Upper lobe of right lung (tissue), 1 donor: Measurements from ENCODE around the gene APBB2. TPM values are rescaled to one million over a fixed set of nuclear protein-coding genes. Genes with fewer than 3 reads are reported as not detected.
A peak's percentile ranks its signal among the peaks of the same experiment; 100 is the strongest.

ENCODE experiments used
- ATAC-seq: fragments of 200-7000 bp; cut with Tn5 transposase; one replicate; pipeline ENCODE4 v1.9.1; 2020; ENCODE audit warnings: mild to moderate bottlenecking, moderate library complexity
- DNase-seq: peaks from one replicate; pipeline ENCODE4 v3.0.0-alpha.2; 2020
- H3K27ac ChIP-seq: fragments of 200-600 bp; one replicate; pipeline ENCODE4 v1.8.0; 2022
- H3K27me3 ChIP-seq: fragments of 200-600 bp; one replicate; pipeline ENCODE4 v1.8.0; 2022; ENCODE audit warnings: mild to moderate bottlenecking
- H3K36me3 ChIP-seq: fragments of 200-600 bp; one replicate; pipeline ENCODE4 v1.8.0; 2022
- H3K4me1 ChIP-seq: fragments of 200-600 bp; one replicate; pipeline ENCODE4 v1.8.0; 2022
- H3K4me3 ChIP-seq: fragments of 200-600 bp; one replicate; pipeline ENCODE4 v1.8.0; 2022; ENCODE audit warnings: mild to moderate bottlenecking
- H3K9me3 ChIP-seq: fragments of 200-600 bp; one replicate; pipeline ENCODE4 v1.8.0; 2022
- CTCF ChIP-seq: fragments of 200-600 bp; IDR thresholded peaks from one replicate; pipeline ENCODE4 v1.8.0; 2022; ENCODE audit warnings: antibody characterized with exemption
- intact Hi-C: fragments of 100-400 bp; cut with DNase I; formaldehyde crosslinking; loops from one replicate; pipeline ENCODE4 v1.11.0; 2022
- total RNA-seq: library from RNA; stranded (reverse); fragmentation: NEBNext Ultra II Directional; extraction: Animal tissue kit (Norgen Biotek cat#: 25700); gene quantifications from one replicate; pipeline ENCODE4 v1.2.1, GENCODE V29; 2021
- donor health status: DM: no; HTN: yes; CAD: no; lungs with severe emphysema.

Gene APBB2
- total RNA-seq, 1 donor from 2014 or later: 88.2 TPM

GRCh38 chr4:41079881-41080560, 134.3 kb downstream of the APBB2 start:
- TF ChIP-seq CTCF: no peak
- intact Hi-C loops: no loop called here
- Histone ChIP-seq H3K9me3 (no peaks in the 10 kb centered on the region), H3K27ac (no peak overlapping the region), H3K4me1 (peaks cover 13% of the 10 kb centered on the region), H3K36me3 (no peaks in the 10 kb centered on the region), H3K27me3 (no peaks in the 10 kb centered on the region), H3K4me3 (no peak overlapping the region)
- DNase-seq (no peak), ATAC-seq (no peak)

GRCh38 chr4:41077628-41078027, 136.7 kb downstream of the APBB2 start:
- Histone ChIP-seq H3K4me3 (no peak overlapping the region), H3K4me1 (peaks cover 17% of the 10 kb centered on the region)

GRCh38 chr4:41076481-41076880, 137.9 kb downstream of the APBB2 start:
- H3K4me3 ChIP-seq: no peak overlapping the region
- no peaks in the 10 kb centered on the region for H3K36me3 ChIP-seq
- intact Hi-C loops: no loop called here
- H3K27ac ChIP-seq: no peak overlapping the region
- peaks cover 28% of the 10 kb centered on the region for H3K4me1 ChIP-seq
- no peaks in the 10 kb centered on the region for H3K27me3 ChIP-seq
- TF ChIP-seq CTCF: no peak
- ATAC-seq (no peak), DNase-seq (no peak)
- no peaks in the 10 kb centered on the region for H3K9me3 ChIP-seq

More at GRCh38 chr4:41077628-41078027, 136.7 kb downstream of the APBB2 start:
- DNase-seq (no peak), ATAC-seq (no peak)
- H3K36me3 ChIP-seq: no peaks in the 10 kb centered on the region
- H3K9me3 ChIP-seq: no peaks in the 10 kb centered on the region
- no peaks in the 10 kb centered on the region for H3K27me3 ChIP-seq
- no peak for TF ChIP-seq CTCF
- H3K27ac ChIP-seq: no peak overlapping the region
- intact Hi-C loops: no loop called here

GRCh38 chr4:41074215-41074614, 140.1 kb downstream of the APBB2 start:
- H3K4me3 ChIP-seq: no peak overlapping the region
- H3K4me1 ChIP-seq: peaks cover 42% of the 10 kb centered on the region
- H3K36me3 ChIP-seq: no peaks in the 10 kb centered on the region
- H3K27me3 ChIP-seq: no peaks in the 10 kb centered on the region
- intact Hi-C loops: no loop called here
- no peaks in the 10 kb centered on the region for H3K9me3 ChIP-seq
- TF ChIP-seq CTCF: no peak
- no peak for DNase-seq
- no peak for ATAC-seq
- no peak overlapping the region for H3K27ac ChIP-seq

- no peak for TF ChIP-seq CTCF
- ATAC-seq (peak; percentile 59), DNase-seq (no peak)
- Histone ChIP-seq H3K9me3 (no peaks in the 10 kb centered on the region), H3K4me3 (no peak overlapping the region), H3K36me3 (no peaks in the 10 kb centered on the region), H3K27ac (peak overlapping the region; percentile 45), H3K4me1 (peaks cover 34% of the 10 kb centered on the region), H3K27me3 (no peaks in the 10 kb centered on the region)
- intact Hi-C loops: no loop called here
Measured at GRCh38 chr4:41072021-41072777, 142.1 kb downstream of the APBB2 start.
